Testis (tissue), 5 donors: ENCODE results near the gene ARF6. TPM values are rescaled to one million over a fixed set of nuclear protein-coding genes. Genes with fewer than 3 reads are reported as not detected.

Experiments used
- DNase-seq: peaks from one replicate; pipeline ENCODE4 v3.0.0-alpha.2; 2019
- H3K27ac ChIP-seq, 2 donors: fragments of 200-600 bp; sonication (generic); one replicate each; pipeline ENCODE4 v1.5.1; 2019
- H3K27me3 ChIP-seq: fragments of 200-600 bp; sonication (generic); one replicate; pipeline ENCODE4 v1.5.1; 2019
- H3K36me3 ChIP-seq: fragments of 200-600 bp; sonication (generic); one replicate; pipeline ENCODE4 v1.5.1; 2017; ENCODE audit warnings: low read depth; ENCODE audit errors: missing control alignments
- H3K4me1 ChIP-seq: fragments of 200-600 bp; sonication (generic); one replicate; pipeline ENCODE4 v1.5.1; 2019
- H3K4me3 ChIP-seq, 2 donors: fragments of 200-600 bp; sonication (generic); one replicate each; pipeline ENCODE4 v1.5.1; 2017 to 2019
- H3K9me3 ChIP-seq: fragments of 200-600 bp; sonication (generic); one replicate; pipeline ENCODE4 v1.5.1; 2017
- POLR2A ChIP-seq: fragments of 450-650 bp; IDR thresholded peaks from one replicate; pipeline ENCODE4 v1.6.1; 2017; ENCODE audit warnings: antibody characterized with exemption, mild to moderate bottlenecking, moderate library complexity
- WGBS, 2 donors: methylation state at CpG; one replicate each; pipeline ENCODE4 v1.1.5; 2018; 5-methylcytosine and 5-hydroxymethylcytosine counted together
- intact Hi-C: fragments of 100-400 bp; cut with DNase I; formaldehyde crosslinking; loops from one replicate; pipeline ENCODE4 v1.15.1; 2023; ENCODE audit warnings: low total_unique reads
- long read RNA-seq, 2 donors: transcript quantifications; one replicate each; lab custom pipeline, GENCODE V29; 2026
- polyA plus RNA-seq: library from polyadenylated mRNA; stranded (reverse); fragments of 350-450 nt; fragmentation: Illumina TruSeq; extraction: RNeasy Lipid Tissue Mini Kit (QIAGEN cat#74804); gene quantifications from one replicate; pipeline ENCODE4 v1.2.3, GENCODE V29; 2014; ENCODE audit warnings: low read depth, low replicate concordance; ENCODE audit not compliant: insufficient read depth
- total RNA-seq, 2 donors: library from RNA; depleted of rRNA; stranded (reverse); fragments of >200 nt; gene quantifications; one replicate each; pipeline ENCODE4 v1.2.3, GENCODE V29; 2016
- TF ChIP-seq, protein P1 (sequence below), 3 experiments: fragments of 450-650 bp in 2 of 3; fragments of 200-600 bp in 1 of 3; sonication (generic) in 1 of 3; IDR thresholded peaks; one replicate each; pipeline ENCODE4 v1.5.1; 2016 to 2019; ENCODE audit warnings: antibody characterized with exemption in 3 of 3, mild to moderate bottlenecking in 2 of 3, moderate library complexity in 1 of 3

ARF6 gene
- total RNA-seq = 10 to 100 TPM; 45.2 to 51.8 TPM
- polyA plus RNA-seq = 41.3 TPM
- long read RNA-seq, donor 1, transcript ARF6-201 (2 exons, 3,865 nt) = major isoform, 26 of 26 reads
- long read RNA-seq, donor 1, partial matches to known transcripts = 0 of 26 reads
- long read RNA-seq, donor 1, other reads (novel, unspliced or antisense) = 0 of 26 reads
- long read RNA-seq, donor 2, transcript ARF6-201 (2 exons, 3,865 nt) = major isoform, 26 of 26 reads
- long read RNA-seq, donor 2, partial matches to known transcripts = 0 of 26 reads
- long read RNA-seq, donor 2, other reads (novel, unspliced or antisense) = 0 of 26 reads

DNA sequence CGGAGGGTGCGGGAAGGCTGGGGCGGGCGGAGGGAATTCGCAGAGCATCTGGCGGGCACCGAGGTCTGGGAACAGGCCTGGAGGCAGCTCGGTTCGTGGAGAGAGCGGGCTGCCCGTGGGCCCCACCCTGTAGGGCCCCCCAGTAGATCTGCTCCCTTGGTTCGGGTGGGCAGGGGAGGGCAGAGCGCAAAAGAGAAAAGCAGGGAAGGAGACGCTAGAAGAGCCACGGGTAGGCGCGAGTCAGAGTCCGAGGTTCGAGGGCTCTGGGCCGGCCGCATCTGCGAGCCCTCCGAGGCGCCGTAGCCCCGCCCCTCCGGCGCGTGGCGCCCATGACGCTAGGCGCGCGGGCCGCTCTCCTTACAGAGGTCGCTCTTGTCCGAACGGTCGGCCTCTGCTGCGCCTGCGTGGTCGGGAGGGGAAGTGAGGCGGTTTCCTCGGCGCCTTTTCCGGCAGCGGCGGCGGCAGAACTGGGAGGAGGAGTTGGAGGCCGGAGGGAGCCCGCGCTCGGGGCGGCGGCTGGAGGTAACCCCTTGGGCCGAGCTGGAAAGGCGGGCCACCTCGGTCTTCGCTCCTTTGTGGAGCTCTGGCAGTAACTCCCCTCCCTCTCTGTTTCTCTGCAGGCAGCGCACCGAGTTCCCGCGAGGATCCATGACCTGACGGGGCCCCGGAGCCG, at the start of gene ARF6:
Gene ARF6, plus strand, starts transcription at position 447 of the 673 bp plus-strand sequence. CDS start 655 bp downstream, outside the sequence.
- intact Hi-C loops = loop anchor here (10.0 kb wide), 1 partner anchor 82 kb away; no protein-coding TSS in a partner anchor
- Histone ChIP-seq H3K4me1 (peaks cover 26% of the 10 kb centered on the region), H3K27ac (peak within 1 kb of the TSS; percentile 98 to 99), H3K27me3 (no peaks in the 10 kb centered on the region), H3K4me3 (peak within 1 kb of the TSS; percentile 96), H3K36me3 (no peaks in the 10 kb centered on the region), H3K9me3 (no peaks in the 10 kb centered on the region)
- TF ChIP-seq, protein P1, sequence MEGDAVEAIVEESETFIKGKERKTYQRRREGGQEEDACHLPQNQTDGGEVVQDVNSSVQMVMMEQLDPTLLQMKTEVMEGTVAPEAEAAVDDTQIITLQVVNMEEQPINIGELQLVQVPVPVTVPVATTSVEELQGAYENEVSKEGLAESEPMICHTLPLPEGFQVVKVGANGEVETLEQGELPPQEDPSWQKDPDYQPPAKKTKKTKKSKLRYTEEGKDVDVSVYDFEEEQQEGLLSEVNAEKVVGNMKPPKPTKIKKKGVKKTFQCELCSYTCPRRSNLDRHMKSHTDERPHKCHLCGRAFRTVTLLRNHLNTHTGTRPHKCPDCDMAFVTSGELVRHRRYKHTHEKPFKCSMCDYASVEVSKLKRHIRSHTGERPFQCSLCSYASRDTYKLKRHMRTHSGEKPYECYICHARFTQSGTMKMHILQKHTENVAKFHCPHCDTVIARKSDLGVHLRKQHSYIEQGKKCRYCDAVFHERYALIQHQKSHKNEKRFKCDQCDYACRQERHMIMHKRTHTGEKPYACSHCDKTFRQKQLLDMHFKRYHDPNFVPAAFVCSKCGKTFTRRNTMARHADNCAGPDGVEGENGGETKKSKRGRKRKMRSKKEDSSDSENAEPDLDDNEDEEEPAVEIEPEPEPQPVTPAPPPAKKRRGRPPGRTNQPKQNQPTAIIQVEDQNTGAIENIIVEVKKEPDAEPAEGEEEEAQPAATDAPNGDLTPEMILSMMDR (IDR thresholded peaks at IDR 0.05) = no peak
- peak; percentile 87 for TF ChIP-seq POLR2A
- DNase-seq = peak; percentile 98
- WGBS, 2 donors = 0% methylated on average over 34 to 36 of the region's 66 CpGs

DNA sequence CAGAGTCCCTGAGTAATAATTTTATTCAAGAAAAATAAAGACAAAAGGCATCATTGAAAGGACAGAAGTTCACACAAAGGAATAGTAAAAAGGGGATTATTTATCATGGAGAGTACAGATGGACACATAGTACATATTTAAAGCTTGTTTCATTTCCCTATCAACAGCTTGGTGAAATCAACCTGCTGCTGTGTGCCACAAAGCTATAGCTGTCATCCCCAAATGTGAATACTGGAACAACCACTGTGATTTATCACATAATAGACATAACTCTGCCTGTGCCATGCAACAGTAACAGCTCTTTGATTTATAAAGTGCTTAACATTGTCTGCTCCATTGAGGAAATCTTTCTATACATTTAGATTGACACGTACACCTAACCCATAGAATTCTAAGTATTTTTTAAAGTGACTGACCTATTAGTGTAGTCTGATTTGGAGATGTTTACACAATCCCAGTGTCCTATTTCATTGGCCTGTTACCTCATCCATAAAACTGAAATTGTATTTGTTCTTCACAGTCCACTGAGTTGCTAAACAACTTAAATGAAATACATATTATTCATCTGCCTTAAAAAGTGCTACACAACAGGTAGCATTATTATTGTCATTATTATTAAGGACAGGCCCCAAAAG, 43.6 kb upstream of the ARF6 start:
- Histone ChIP-seq H3K27ac (no peak overlapping the region), H3K9me3 (no peaks in the 10 kb centered on the region), H3K4me1 (peaks cover 3% of the 10 kb centered on the region), H3K27me3 (no peaks in the 10 kb centered on the region), H3K4me3 (no peak overlapping the region), H3K36me3 (no peaks in the 10 kb centered on the region)
- DNase-seq = no peak
- intact Hi-C loops = no loop called here
- no peak for TF ChIP-seq POLR2A
- TF ChIP-seq, protein P1 (IDR thresholded peaks at IDR 0.05) = no peak
- 52 to 72% methylated on average over 1 of the region's 1 CpG for WGBS, 2 donors

DNA sequence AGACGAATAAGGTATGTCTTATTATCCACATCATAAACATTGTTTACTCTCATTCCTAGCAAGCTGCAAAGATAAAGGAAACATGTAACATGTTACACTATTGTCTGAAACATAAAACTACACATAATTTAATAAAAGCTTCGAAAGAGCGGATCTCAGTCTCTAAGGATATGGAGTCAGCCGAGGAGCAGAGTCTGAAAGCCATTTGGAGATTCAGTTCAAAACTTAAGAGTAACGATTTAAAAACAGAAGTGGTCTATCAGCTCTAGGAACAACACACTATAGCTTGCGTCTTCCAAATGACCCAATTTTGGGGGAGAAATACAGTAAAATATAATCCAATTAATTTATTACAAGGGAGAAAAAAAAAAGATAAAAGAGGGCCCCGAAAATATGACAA, 41.1 kb upstream of the ARF6 start:
- peak overlapping the region; percentile 87 to 91 for H3K27ac ChIP-seq
- DNase-seq = no peak
- H3K27me3 ChIP-seq = no peaks in the 10 kb centered on the region
- H3K4me3 ChIP-seq = peak overlapping the region; percentile 80 to 93
- WGBS, 2 donors = 2 to 3% methylated on average over 7 of the region's 7 CpGs
- intact Hi-C loops = no loop called here
- peaks cover 3% of the 10 kb centered on the region for H3K4me1 ChIP-seq
- H3K9me3 ChIP-seq = no peaks in the 10 kb centered on the region
- TF ChIP-seq, protein P1 (IDR thresholded peaks at IDR 0.05) = no peak
- TF ChIP-seq POLR2A = no peak
- no peaks in the 10 kb centered on the region for H3K36me3 ChIP-seq

DNA sequence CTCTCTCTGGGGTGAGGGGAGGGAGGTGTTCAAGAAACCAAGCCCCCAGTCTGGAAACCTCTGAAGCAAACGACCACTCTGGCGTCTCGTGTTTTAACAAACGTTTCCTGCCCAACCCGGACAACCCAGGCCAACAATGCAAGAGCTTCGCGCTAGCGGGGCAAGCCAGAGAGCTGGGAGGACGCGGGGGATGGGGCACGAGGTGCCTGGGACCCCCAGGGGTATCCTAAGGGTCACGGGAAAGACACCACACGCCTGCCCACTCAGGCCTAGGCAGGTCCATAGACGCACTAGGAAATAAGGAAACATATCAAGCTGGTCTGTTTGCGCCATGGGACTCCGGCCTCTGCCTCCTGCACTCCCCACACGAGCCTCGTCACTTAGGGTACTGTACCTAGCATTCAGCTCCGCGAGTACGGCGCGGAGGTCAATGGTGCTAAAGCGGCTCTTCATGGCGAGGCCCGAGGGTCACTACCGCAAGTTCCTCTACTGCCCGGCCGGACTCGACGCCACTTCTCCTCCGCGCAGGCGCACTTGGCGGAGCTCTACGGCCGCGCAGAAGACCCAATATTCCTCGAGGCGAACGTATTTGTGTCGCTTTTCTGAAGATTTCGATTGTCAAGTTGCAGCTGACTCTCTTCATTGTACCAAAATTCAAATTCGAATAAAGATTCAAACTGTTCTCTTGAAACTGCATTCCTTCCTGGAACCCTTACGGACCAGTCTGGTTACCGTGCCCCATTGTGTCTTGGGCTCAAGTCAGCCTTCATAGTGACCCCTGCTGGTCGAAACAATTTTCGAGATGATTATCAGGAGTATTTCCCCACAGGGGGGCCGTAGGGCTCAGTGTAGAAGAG, 40.4 kb upstream of the ARF6 start, which contains the start of gene NEMF:
Gene NEMF, minus strand, starts transcription at position 488 of the 857 bp plus-strand sequence. Its CDS starts 35 bp downstream, at position 453.
- Histone ChIP-seq H3K9me3 (no peaks in the 10 kb centered on the region), H3K27ac (peak within 1 kb of the TSS; percentile 87 to 91), H3K36me3 (no peaks in the 10 kb centered on the region), H3K4me1 (peaks cover 3% of the 10 kb centered on the region), H3K27me3 (no peaks in the 10 kb centered on the region), H3K4me3 (peak within 1 kb of the TSS; percentile 80 to 93)
- no peak for TF ChIP-seq POLR2A
- TF ChIP-seq, protein P1 (IDR thresholded peaks at IDR 0.05) = peak; percentile 73 to 88 (median 88)
- intact Hi-C loops = no loop called here
- DNase-seq = peak; percentile 92
- WGBS, 2 donors = 0% methylated on average over 29 to 43 of the region's 49 CpGs
